CD4-positive, alpha-beta T cell treated with Interleukin-4 for 1 hour (primary cell): ENCODE results near the gene GATA3.

Source experiments
- DNase-seq, 2 donors: peaks; one replicate each; pipeline ENCODE4 v3.0.0-alpha.2; 2020 to 2022

The GATA3 gene

DNA sequence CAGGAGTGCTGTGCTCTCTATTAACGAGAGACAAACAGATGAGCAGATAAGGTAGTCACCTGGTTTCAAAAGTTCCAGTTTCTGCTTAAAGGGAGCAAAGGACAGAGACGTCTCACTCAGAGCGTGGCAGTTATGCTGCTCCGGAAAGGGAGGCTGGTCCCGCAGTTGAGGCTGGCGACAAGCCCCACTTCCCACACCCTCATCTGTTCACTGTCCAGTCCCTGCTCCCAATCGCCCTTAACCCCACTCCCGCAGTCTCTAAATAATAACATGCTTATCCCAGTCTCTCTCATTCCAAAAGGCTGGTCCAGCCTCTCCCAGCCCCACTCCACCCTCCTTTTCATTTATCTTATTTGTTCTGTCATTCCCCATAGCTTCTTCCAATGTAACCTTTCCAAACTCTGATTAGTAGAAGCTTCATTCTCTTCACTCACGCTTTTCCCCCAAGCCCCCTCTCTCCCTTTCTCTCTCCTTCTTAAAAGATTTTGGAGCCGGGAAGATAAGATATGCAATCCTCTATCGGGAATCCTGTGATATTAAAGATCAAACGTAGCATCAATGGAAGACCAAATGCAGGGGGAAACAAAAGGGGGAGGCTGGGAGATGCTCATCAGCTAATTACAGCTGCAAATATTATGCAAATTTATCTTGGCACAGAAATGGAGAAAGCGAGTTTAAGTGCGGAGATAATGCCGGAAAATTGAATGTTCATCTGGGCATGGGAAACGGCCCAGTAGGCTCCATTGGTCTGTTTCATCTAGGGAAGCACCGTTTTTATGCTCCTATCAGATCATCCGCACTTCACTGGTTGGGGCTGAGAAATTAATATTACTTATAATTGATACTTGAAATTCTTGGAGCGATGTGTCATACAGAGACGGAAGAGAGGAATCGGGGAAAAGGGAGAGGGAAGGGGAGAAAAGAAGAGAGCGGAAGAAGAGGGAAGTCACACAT lies 16.3 kb upstream of the GATA3 start:
- peak in 1 of 2 donors; percentile 29 for DNase-seq

DNA sequence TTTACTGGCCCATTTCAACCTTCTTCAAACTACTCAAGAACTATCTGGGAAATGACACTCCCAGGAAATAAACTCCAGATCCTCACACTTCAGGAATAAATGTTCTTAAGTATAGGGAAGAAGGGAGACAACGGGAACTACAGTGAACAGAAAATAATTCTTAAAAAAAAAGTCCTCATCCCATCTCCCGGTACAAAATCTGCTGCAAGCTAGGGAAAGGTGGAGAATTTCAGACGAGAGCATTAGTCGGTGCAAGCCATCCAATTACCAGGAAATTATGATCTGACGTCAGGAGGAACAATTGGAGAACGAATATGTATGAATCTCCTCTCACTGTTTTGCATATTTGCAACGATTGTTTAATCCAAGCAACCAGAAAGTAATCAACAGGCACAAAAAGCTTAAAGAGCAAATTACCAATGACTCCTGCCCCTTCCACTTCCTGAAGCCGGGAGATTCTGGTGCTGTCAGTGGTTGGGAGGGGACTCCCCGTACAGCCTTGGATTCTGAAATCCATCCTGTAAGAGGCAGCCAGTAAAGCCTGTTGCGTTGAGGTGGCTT lies 15.1 kb upstream of the GATA3 start:
- DNase-seq = peak in 1 of 2 donors; percentile 13

GRCh38 chr10:8040651-8041050 lies 13.8 kb upstream of the GATA3 start:
- no peak for DNase-seq

DNA sequence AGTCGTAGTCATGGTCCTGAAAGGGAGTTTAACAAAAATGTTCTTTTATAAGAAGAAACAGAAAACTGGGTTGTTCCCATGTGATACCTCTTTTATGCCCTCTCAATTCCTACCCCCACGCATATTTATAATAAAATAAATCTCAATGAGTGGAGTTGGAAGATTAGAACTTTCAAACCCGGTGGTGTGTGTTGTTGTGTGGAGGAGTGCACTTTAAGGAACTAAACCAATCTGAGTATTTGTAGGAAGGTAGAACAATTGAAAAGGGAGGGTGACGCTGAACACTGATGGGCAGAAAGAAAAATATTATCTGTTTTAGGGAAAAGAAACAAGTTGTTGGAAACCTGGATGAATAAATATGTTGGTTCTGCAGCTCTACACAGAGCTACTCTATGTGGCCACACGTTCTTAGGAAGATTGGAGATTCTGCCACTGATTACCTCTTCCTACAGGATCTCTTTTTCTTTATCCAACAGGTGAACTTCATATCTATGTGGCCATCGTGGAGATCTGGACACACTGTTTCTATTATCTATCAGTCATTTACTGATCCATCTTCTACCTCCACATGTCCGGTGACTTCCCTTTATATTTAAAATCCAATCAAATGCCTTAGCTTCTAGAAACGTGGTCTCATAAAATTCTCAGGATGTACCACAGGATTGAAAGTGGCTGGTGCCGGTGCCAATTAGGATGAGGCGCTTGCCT lies 13.1 kb upstream of the GATA3 start:
- peak in 1 of 2 donors; percentile 15 for DNase-seq

GRCh38 chr10:8041992-8042720 lies 12.3 kb upstream of the GATA3 start:
- DNase-seq = peak in 1 of 2 donors; percentile 11

DNA sequence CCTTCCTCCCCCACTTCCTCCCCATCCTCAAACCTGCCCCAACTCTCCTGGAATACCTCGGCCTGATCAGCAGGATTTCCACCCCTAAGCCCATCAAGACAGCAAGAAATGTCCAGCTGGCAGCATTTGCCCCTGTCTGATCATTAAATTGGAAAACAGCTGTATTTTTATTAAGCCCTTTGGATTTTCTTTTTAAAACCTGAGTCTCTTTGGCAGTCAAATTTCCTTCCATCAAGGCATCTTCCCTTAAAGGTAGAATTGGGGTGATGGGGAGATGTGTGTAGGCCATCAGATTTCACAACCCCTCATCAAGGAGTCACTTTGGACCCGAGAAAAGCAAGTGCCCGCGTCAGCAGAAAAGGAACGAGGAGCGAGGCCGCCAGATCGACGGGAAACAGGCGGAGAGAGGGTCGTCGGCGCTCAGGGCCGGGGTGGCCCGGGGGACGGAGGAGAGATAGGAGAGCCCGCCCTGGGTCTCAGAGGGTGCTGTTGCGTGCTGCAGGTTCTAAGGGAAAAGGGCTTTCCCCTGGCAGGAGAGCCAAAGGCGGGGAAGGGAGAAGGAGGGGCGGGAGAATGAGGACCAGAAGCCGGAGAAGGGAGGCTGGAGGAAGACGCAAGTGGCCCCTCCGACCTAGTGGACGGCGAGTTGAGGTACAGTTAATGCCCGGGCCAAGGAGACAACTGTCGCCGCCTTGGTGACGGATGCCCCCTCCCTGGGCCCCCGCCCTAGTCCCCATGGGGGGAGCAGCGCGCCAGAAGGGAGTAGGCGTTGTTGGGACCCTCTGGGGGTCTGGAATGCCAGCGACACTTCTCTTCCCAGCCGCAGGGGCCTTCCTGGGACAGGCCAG lies 11.5 kb upstream of the GATA3 start:
- DNase-seq = no peak

DNA sequence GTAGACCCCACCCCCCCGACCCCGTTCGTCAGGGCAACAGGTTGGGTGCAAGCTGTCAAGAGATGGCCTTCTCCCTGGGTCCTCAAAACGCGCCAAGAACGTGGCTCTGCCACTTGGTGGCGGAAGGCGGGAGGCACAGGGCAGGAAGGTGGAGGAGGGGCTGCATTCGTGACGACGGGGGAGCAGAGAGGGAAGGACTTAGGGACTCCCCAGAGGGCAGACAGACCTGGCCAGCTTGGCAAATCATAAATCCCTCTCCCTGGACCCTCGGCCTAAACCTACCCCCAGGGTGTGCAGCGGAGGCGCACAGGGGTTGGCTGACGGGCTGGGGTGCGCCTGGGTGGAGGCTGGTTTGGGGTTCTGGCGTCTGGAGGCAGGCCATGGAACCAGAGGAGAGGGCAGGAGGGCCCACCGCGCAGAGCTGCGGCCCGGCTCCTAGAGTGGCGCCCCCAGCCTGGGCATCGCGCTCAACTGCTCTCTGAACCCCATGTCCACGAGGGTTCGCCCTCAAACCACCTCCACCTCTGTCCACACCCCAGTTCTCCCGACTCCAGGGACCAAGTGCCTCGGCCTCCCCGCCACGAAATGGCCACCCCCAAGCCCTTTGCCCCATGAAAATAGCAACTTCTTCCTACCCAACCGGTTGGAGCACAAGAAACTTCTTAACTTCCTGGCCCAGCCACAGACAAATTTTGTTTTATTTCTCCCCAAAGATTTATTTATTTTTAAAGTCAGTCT lies 10.8 kb upstream of the GATA3 start:
- peak; percentile 39 to 59 for DNase-seq

GRCh38 chr10:8044331-8044907 lies 10.1 kb upstream of the GATA3 start:
- no peak for DNase-seq

DNA sequence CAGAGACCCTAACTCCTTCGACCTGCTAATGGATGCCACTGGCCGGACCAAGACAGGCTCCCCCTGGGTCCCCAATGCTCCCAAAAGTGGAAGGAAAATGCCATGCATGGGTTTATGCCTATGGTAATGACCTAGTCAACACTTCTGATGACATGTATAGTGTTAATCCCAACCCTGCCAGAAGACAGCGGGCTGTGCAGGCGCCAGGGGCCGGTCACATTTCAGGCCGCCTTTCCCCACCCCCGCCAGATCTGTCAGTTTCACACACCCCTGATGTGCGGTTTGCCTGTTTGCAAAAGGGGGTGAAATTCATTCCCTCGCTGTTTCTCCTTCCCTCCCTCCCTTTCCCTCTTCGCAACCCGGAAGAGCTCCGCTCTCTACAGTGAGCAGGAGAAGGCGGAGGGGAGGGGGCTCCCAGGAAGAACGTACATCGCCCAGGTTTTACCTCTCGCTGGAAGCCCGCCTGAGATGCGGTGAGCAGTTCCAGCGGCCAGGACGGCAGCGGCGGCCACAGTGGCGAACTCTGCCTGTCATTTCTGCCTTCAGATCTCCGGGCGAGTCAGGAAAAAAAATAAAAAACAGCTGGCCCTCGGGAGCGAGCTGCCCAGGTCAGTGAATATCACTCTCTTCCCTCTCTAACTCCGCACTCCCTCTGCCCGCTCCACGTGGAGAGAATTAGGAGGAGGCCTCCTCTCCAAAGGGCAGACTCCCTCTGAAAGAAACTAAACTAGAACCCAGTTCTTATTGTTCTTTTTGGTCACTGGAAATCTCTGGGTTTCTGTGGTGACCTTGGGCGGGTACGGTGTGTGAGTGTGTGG lies 9.4 kb upstream of the GATA3 start:
- peak in 1 of 2 donors; percentile 27 for DNase-seq

GRCh38 chr10:8045726-8046494 lies 8.6 kb upstream of the GATA3 start:
- peak in 1 of 2 donors; percentile 10 for DNase-seq

DNA sequence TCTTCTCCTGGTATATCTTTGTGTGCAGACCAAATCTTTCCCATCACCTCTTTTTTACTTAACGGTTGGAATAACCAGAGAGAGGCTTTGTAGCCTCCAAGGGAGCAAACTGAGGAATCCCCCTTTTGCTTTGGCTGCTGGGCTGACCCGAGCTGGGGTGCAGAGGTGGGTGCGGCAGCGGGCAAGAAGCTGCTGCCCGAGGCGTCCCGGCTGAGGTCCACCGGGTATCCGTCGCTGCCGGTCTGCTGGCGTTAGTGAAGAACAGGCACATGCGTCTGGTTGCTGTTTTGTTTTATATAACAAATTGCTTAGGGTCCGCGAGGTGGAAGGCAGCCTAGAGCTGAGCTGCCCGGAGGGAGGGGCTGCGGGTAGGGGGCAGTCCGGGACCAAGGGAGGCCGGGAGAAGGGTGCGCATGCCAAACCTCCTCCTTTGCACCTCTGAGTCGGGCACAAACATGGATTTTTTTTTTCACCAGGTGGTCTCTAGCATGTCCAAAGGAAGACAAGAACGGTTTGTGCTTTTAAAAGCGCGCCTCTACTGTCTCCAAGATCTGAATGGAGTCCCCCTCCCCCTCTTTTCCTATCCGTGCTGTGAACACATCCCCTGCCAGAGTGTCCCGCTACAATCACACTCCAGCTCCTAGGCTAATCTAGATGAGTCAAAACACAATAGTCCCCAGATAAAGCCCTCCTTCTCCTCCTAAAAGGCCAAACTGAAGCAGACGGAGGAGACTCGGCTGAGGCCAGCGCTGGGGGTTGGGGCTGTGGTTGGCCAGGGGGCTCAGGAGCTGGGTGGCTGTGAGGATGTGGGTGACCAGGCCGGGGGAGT lies 6.8 kb upstream of the GATA3 start:
- DNase-seq = no peak

DNA sequence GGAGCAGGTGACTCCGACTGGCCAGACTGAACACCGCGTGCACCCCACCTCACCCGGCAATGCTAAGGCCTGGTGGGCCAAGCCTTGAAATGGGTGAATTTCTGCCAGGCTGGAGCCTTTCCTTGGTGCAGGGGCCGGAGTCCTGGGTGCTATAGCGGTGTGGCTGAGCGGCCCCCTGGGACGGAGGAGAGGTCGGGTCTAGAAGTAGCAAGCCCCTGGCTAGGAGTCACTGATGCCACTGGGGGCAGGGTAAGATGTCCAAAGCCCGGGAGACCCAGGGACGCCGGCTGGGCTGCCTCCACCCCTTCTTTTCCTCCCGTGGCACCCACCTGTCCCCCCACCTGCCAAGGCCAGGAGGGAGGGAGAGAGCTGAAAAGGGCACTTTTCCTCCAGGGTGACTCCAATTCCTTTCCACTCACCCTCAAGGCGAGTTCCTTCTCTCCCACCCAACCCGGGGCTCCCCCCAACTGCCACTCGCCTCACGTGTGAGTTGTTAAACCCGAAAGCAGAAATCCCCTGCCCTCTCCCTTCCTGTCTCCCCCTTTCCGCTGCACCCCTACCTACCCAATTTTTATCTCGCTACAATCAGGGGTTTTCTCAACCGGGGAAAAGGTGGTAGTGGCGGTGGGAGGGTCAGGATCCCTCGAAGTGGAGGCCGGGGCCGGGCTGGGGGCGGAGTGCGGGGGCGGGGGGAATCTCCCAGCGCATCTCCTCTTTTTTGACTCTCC lies 6.0 kb upstream of the GATA3 start:
- peak; percentile 70 to 86 for DNase-seq

- no peak for DNase-seq
Observed at GRCh38 chr10:8049045-8049864, 5.2 kb upstream of the GATA3 start.

DNA sequence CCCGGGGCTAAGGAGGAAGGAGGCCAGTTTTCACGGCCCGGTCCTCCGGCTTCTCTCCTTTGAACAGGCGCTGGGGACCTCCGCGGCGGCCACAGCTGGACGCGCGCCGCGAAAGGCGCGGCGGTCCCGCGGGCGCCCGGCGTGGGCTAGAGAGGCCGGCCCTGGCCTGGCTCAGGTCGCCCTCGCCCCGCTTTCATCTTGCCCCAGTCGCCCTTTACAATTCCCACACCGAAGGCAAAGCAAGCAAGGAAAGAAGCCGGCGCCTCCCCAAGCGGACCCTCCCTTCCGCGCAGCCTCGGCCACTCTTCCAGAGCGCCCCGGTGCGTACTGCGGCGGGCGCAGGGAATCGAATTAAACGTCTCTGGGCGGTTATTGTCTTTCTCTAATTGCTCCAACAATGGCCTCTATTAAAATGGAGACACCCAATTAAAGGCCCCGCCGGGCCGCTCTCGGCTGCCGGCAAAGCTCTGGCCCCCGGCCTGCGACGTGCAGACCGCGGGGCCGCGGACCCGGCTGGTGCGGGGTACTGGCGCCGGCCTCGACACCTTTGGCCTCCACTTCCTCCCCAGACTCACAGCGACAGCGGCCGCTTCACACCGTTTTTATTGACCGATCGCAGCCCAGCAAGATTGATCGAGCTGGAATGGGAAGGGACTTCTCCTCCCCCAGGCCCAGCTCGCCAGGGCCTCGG lies 4.5 kb upstream of the GATA3 start:
- no peak for DNase-seq

- no peak for DNase-seq
Observed at GRCh38 chr10:8050556-8051108, 3.9 kb upstream of the GATA3 start.
